Amniotic stem cell (primary cell): ENCODE results near the gene RAP1GAP2.
"Not testable (repeated sequence)": the region's sequence is repeated elsewhere in the genome, so short reads cannot be mapped to it uniquely, and the experiment has no call there.

ENCODE experiments used
- DNase-seq: peaks from one replicate; lab custom pipeline; 2025; lab: John Stamatoyannopoulos, UW

RAP1GAP2 gene

DNA sequence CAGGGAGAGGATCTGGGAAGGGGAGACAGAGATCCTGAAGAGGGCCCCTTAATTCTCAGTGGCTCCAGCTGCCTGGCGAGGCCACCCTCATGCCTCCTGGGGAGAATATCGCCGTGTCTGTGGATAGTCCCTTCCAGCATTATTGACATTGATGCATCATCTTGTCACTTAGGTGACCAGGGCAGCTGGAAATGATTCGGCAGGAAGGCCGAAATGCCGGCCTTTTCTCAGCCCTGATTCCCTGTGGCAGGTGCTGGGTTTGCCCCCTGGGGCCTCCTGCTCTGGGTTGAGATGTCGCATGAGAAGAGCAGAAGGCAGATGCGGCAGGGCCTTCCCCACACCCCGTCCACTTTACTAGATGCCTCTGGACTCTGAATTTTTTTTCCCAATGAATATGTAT, 89.5 kb downstream of the RAP1GAP2 start:
- no peak for DNase-seq

DNA sequence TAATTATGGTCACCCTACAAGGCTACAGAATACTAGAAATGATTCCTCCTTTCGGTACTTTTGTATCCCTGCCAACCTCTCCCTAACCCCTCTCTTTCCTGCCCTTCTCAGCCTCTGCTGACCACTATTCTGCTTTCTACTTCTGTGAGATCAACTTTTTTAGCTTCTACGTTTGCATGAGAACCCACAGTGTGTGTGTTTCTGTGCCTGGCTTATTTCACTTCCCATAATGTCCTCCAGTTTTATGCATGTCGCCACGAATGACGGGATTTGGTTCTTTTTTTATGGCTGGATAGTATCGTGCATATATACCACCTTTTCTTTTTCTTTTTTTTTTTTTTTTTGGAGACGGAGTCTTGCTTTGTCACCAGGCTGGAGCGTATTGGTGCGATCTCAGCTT, 92.1 kb downstream of the RAP1GAP2 start:
- DNase-seq = no peak

DNA sequence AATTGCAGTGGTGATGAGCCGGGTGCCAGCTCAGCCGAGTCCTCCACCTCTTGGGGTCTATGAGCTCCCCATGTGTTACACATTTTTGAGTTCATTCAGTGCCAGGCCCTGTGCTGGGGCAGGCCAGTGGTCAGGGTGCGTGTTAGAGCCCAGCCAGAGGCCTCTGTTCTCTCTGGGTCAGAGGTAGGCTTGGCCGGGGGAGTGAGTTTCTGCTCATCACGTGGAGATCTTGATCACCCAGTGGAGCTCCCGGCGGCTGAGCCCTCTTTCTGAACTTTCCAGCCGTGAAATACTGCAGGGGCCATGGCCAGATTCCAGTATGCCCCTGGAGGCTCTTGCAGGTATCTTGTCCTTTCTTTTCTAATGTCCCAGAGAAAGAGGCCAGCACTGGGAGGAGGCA, 93.0 kb downstream of the RAP1GAP2 start:
- DNase-seq = no peak

DNA sequence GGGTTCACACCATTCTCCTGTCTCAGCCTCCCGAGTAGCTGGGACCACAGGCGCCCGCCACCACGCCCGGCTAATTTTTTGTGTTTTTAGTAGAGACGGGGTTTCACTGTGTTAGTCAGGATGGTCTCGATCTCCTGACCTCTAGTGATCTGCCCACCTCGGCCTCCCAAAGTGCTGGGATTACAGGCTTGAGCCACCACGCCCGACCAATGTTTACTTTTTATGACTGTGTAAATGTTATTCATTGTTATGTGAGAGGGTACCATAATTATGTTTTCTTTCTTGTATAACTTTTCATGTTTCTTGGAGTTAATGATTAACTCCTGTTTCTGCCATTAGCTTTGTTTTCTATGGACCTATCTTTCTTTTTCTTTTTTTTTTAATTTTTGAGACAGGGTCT, 94.5 kb downstream of the RAP1GAP2 start:
- not testable (repeated sequence) for DNase-seq

DNA sequence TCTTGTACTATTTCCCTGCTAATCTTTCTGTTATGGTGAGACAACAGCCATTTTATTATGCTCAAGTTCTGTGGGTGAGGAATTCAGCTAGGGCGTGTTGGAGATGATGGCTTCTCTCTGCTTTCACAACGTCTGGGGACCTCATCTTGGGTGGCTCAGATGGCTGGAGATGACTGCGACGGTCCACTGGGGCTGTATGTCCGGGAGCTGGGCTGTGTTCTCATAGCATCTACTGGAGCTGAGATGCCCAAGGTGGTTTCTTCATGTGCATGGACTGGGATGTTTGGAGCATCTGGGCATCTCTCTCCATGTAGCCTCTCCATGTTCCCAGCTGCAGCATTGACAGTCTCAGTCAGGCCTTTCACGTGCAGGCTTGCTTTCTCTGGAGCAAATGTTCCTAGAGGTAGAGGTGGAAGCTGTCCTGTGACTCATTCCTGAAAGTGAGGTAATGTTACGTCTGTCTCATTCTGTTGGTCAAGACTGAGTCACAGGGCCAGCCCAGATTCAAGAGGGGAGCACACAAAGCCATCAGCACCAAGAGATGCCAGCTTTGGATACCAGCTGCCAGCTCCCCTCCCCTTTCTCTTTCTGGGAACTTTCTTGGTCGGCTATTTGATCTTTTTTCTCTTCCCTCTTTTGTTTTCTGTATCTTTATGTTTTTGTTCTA, 96.2 kb downstream of the RAP1GAP2 start:
- DNase-seq = no peak

DNA sequence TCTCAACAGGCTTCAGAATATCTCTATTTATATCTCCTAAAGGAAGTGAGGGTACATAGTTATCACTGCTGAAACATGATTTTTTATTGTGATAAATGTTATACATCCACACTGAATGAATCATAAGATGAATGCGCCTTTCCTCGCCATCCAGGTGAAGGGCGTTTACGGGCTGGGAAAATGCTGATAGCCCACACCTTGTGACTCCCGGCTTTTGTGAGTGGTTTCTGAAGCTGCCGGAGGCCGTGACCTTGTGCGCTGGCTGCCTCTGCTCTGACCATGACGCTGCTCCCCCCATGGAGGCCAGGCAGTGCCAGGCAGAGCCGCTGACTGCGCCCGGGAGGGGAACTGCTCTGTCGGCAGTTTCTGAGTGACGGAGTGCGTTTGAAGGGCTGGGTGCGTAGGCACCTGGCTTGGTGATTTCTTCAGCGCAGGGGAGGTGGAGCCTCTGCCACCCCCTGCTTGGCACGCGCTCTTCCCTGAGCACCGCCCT, 97.2 kb downstream of the RAP1GAP2 start:
- no peak for DNase-seq

DNA sequence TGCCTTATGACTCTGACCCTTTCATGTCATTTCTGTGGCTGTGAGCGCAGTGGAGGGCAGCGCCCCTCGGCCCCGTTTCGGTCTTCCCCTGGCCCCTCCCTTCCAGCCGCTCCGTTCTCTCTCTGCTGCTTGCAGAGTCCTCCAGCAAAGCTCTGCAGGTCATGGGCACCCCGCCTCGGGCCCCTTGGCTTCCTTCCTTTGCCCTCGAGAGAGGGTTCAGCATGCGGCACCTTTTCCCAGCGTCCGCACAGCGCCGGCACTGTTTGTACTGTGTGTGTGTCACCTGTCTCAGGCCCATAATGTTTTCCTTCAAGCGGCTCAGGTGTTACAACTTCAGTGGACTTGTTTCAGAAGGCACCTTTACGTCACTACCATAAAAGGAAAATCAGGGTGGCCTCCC, 98.5 kb downstream of the RAP1GAP2 start:
- no peak for DNase-seq

DNA sequence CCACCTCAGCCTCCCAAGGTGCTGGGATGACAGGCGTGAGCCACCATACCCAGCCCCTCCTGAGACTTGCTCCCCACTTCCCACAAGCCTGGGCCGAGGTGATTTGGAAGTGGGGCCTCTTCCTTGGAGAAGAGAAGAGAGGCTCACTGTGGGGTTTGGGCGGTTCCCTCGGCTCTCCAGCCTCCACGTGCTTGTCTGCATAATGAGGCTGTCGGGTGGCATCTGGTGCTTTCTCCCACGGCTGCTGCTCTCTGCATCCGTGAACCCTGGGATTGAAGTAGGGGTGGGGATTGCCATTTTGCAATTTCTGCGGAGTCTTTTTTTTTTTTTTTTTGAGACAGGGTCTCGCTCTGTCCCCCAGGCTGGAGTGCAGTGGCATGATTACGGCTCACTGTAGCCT, 101.4 kb downstream of the RAP1GAP2 start:
- no peak for DNase-seq

DNA sequence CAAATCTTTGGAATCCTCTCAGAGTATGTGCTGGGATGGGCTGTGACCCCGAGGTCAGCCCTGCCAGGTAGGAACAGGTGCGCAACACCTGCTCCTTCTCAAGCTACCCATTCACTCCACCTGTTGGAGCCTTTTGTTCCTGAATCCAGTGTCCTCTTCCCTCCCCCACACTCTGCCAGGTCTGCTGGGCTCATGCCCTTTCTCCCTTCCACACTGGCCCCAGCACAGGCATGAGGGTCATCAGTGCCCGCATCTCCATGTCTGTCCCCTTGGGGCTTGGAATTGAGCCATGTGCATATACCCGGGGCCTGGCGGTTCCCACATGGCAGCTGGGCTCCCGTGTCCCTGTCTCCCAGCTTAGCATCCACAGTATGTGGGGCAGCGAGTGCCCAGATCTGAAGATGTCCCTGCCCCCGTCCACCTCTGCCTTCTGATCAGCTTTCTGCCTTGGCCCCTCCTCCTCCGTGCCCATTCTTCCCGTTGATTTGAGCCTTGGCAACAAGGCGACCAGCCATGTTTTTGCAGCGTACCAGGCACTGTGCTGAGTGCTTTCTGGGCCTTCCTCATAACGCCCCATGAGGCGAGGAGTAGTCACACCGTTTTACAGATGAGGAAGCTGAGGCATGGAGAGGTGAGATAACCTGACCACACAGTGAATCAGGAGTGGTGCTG, 102.2 kb downstream of the RAP1GAP2 start:
- DNase-seq = no peak

DNA sequence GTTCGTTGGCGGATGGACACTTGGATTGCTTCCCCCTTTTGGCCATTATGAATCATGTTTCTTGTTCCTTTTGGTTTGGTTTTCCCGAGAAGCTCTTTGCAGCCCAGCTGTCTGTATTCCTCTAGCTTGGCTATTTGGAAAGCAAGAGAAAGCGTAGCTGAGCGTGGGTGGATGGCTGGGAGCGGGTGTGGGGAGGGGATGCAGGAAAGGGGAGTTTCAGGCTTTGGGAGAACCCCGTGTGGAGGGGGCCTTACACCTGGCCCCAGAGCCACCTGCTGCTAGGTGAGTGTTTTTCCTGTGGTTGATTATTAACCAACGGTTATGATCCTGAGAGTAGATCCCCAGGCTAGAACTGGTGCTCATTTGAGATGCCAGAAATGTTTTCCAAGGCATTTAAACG, 103.7 kb downstream of the RAP1GAP2 start:
- DNase-seq = no peak

DNA sequence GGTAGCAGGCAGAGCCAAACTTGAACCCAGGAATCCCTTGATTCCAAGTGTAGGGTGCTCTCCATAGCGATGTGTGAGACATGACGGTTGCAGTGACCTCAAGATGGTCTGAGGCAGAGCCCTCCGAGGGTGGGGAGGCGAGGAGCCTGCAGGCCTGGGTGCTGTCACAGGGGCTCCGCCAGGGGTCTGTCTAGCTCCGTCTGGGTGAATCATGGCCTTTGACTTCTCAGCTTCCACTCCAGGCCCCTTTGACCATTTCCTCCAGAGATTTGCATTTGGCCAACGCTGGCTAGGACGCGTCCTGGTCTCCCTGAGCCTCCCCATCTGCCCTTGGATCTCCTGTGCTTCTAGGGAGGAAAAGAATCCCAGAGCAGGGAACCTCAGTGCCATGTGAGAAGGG, 104.6 kb downstream of the RAP1GAP2 start:
- DNase-seq = no peak

DNA sequence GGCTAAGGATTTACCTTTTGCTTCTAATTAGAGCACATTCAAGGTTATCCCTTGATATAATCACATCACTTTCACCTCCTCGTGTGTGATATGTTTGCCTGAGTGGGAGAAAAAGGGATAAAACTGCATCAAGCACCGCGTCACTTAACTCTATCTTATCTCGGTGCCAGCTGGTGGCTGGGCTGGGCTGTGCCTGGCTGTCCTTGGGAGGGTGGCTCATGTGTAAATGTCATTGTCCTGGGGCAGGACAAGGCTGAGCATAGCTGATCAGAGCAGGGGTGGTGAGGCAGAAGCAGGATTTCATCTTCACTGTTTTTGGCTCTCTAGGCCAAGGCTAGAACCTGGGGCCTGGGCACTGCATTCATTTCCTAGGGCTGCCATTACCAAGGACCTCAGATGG, 105.3 kb downstream of the RAP1GAP2 start:
- DNase-seq = no peak

DNA sequence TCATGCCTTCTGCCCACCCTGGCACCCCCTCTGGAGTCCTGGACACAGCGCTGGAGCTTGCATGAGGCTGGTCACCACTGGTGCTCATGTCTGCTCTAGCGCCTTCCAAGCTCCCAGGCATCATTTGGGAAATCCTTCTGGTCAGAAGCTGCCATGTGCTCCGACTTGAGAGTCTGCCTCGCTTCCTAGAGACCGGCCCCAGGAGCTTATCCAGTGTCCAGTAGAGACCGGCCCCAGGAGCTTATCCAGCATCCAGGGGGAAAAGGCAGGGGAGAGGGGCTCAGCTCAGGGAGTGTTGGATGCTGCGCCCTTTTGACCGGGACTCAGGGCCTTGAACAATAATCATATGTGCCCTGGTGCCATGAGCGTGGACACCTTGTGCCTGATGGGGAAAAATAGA, 106.3 kb downstream of the RAP1GAP2 start:
- no peak for DNase-seq

DNA sequence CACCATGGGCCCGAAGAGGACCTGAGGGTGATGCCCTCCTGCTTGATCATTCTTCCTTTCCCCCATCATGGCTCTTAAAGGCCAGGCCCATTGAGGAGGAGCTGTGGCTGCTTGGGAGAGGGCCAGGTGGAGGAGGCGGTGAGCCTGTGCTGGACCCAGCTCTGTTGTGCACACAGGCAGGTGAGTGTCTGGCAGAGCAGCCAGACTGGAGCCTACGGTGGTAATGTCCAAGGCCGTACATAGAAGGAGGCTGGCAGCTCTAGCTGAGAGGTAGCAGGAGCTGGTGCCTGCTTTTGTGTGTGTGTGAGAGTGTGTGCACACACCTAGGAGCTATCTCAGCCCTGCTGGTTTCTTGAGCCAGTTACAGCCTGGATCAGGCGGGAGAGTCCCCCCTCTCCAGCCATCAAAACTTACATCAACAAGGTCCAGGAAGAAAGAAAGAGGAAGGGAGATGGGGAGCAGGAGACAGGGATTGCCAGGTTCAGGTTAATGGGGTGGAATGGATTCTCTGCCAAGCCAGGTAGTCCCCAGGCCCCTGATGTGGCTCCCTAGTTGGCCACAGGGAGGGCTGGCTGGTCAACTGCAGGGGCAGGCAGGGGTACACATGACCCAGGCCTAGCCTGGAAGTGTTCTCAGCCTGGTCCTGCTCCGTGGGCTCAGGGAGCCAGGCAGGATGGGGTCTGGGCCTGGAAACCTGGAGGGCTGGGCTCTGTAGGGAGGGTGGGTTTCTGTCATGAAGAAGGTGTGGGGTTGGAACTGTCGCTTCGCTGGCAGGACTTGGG, 107.1 kb downstream of the RAP1GAP2 start:
- no peak for DNase-seq

DNA sequence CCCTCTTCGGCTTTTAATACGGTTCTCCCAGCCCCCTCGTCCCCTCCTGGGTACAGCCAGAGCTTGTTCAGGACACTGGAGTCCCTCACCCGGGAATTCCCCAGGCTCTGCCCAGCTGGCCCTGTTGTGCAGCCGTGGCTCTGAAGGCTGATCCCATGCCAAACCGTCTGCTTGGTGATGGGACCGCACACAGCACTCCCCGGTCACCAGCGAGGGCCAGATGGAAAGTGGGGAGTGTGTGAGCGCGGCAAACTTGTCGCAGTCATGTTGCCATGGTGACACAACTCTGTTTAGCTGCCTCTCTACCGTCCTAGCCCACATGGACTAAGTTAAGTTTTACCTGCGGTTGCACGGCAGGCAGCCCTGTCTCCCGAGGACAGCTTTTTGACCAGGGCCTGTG, 107.9 kb downstream of the RAP1GAP2 start:
- DNase-seq = no peak

DNA sequence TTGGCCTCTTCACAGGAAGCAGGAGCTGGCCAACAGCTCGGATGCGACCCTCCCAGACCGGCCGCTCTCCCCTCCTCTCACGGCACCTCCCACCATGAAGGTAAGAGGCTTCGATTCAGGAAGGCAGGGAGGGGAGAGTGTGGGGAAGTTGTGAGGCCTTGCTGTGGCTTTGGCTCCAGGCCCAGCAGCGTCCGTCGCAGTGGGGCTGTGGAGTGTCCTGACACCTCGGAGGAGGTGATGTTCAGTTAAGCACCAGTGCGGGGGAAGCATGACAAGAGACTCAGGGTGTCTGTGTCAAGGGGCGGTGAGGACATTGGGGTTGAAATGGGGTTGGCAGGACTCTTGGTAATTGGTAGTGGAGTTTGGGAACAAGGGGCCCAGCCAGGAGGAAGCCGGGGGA, 109.0 kb downstream of the RAP1GAP2 start:
- no peak for DNase-seq

DNA sequence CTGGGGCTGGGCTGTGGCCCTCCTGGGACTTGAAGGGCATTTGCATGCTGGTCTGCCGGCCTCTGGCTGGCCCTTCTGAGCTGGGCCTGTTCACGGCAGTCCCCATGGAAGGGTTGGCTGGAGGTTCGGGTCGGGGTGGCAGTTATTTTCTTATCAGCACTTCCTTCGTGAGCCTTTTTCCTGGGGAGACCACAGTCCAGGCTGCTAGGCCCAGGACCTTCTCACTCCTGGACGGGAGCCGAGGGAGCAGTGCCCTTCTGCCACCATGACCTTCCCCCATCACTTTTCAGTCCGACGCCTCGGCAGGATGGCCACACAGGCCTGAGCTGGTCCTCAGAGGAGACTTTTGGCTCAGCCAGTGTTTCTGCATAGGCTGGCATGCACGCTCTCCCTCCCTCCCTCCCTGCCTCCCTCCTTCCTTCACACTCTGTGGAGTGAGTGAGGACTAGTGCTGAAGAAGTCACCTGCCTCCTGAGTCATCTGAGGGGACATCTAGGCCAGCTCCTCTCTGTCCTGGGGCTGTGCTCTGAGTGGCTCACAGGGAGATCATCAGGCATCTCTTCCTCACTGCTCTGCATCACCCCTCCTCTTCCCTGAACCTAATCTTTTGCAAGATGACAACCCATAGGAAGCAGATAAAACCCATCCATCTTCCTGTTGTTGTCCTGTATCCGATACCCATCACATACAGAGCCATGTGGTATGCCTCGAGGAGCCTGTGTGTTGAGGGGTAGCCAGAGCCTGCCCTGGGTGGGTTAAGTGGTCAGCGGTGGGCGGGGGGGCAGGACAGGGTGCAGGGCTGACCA, 109.7 kb downstream of the RAP1GAP2 start:
- DNase-seq = no peak

DNA sequence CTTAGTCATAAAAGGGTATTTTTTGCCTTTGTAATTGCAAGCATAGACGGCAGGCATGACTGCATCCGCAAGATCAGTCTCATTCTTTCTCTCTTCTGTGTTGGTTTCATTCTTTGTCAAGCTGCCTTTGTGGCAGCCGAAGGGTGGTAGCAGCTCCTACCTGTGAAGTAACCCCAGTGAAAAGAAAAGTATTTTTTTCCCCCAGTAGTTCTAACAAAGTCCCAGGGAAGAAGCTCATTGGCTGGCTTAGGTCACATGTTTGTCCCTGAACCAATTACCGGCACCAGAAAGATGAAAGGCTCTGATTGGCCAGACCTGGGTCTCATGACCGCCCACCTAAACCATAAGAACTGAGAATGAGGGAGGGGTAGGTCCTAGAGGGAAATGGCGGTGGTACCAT, 110.7 kb downstream of the RAP1GAP2 start:
- DNase-seq = no peak

DNA sequence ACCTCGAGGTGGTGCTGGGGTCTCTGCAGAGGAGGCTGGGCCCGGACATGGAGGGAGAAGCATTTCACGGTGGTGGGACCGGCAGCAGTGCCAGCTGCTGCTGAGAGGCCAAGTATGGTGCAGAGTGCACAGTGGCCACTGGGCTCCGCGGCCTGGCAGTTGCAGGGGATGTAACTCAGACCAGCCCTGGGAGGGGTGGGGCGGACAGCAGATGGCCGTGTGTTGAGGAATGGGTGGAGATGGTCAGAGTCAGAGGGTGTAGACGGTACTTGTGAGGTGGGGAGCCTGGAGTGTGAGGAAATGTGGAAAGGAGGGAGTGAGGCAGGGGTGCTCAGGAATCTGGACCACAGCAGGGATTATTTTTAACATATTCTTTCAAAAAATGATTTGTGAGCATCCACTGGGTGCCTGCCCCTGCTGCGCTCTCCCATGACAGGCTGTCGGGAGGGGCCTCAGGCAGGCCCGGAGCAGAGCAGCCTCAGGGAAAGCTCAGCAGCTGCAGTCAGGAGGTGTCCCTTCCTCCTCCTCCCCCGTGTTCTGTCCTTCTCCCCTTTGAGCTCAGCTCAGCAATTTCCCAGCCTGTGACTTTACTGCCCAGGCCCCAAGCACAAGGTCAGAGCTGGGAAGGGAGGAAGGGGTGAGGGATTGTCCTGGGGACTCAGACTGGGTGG, 113.1 kb downstream of the RAP1GAP2 start:
- no peak for DNase-seq

DNA sequence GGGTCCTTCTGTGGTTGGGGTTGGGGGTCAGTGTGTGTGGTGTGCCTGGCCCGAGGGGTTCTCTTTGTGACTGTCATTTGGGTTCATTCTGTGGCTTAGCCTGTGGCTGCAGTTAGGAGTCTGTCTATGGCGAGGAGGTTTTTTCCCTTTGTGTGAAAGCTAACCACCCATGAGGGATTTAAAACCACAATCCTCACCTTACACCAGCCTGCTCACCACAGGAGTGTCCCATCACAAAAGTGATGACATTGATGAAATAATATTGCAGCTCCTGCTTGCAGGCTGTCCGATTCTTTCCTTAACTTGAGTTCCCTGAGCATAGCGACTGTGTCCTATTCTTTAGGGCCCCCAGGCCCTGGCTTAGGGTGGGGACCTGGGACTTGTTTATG, 113.6 kb downstream of the RAP1GAP2 start:
- DNase-seq = no peak

DNA sequence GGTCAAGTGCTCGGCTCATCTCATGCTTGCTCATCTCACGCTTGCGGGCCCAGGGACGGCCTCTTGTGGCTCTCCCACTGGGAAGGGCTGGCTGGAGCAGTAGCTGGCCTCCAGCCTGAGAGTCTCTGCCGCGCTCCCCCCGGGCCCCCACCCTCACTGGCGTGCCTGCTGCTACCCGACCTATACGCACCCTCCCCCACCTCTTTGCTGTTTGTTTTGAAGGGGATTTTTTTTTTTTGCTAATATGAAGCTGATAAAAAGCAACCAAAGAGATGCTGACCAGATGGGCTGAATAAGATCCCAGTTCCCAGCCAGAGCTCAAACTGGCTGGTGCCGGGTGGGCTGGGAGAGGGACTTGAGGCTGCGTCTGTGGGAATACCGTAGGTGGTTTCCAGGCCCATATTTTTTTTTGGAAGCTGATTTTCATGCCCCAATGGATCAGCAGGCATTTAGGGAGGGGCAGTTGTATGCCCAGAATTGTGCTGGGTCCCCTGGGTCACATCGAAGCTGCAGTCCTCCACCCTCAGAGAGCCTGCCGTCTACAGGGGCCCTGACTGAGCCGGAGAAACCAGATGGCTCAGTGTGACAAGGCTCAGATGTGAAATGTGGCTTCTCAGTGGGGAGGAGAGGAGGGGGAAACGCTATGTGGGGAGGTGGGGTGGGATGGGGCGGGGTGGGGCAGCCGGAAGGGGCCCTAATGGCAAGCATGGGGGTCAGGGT, 115.0 kb downstream of the RAP1GAP2 start:
- no peak for DNase-seq
